H1 (cell line): ENCODE data around the gene P2RX5. TPM values are rescaled to one million over a fixed set of nuclear protein-coding genes. Genes with fewer than 3 reads are reported as not detected.

Experiments
- BRCA1 ChIP-seq: IDR thresholded peaks from 2 replicates; pipeline ENCODE4 v1.6.1; 2012; ENCODE audit warnings: low read depth, low read length, improper control_type of control experiment
- CBX5 ChIP-seq: fragments of 300-800, 300-1000 bp; sonication (generic); IDR thresholded peaks from 2 replicates; pipeline ENCODE4 v1.7.1; 2016; ENCODE audit warnings: antibody characterized with exemption, low read length, low read depth
- KDM4A ChIP-seq: IDR thresholded peaks from one replicate; pipeline ENCODE4 v1.7.1; 2012; ENCODE audit warnings: low read depth, mild to moderate bottlenecking, moderate library complexity, low read length, inconsistent platforms; ENCODE audit not compliant: severe bottlenecking
- SUZ12 ChIP-seq: fragments of 200-600 bp; sonication (generic); IDR thresholded peaks from 2 replicates; pipeline ENCODE4 v1.6.1; 2012; ENCODE audit warnings: mild to moderate bottlenecking, inconsistent platforms, low read length, moderate library complexity, mixed read lengths
- YY1 ChIP-seq: IDR thresholded peaks from 2 replicates; pipeline ENCODE4 v1.6.1; 2011; ENCODE audit warnings: low read depth, mild to moderate bottlenecking, low read length
- polyA plus RNA-seq, 7 experiments: library from polyadenylated mRNA; depleted of rRNA in 3 of 7; stranded (reverse) in 5 of 7; unstranded in 2 of 7; fragments of >200 nt in 5 of 7; fragments of 200-250 nt in 2 of 7; gene quantifications; 1 replicate in 5 of 7; 2 replicates in 1 of 7; 4 replicates in 1 of 7; pipeline versions ENCODE4 v1.2.1 to v1.2.3, GENCODE V29; 2011 to 2013; ENCODE audit warnings: missing spikeins in 2 of 7, mixed read lengths in 2 of 7
- total RNA-seq: library from RNA; stranded (reverse); fragmentation: NEBNext Ultra II Directional; extraction: Animal tissue kit (Norgen Biotek cat#: 25700); gene quantifications from 2 replicates; pipeline ENCODE4 v1.2.1, GENCODE V29; 2021

Gene P2RX5
- total and polyA plus RNA-seq, 2 of the 8 experiments (the other 6 are each of a cell fraction or from before 2014, with no cell fraction given): 12.0 to 15.6 TPM

- TF ChIP-seq BRCA1: no peak
- TF ChIP-seq KDM4A: no peak
- TF ChIP-seq CBX5: no peak
- no peak for TF ChIP-seq YY1
- TF ChIP-seq SUZ12: no peak
Observed at GRCh38 chr17:3740611-3741073, 44.7 kb upstream of the P2RX5 start (continued).
